Parathyroid adenoma (tissue), 2 donors: ENCODE data around the gene CBLB.
"Not testable (repeated sequence)": the region's sequence is repeated elsewhere in the genome, so short reads cannot be mapped to it uniquely, and the experiment has no call there.

Experiments
- H2AFZ ChIP-seq: fragments of 300-600 bp; sonication (generic); one replicate; pipeline ENCODE4 v1.7.0; 2017; ENCODE audit warnings: antibody characterized with exemption, mild to moderate bottlenecking
- H3K27ac ChIP-seq: fragments of 300-600 bp; sonication (generic); one replicate; pipeline ENCODE4 v1.7.0; 2017
- H3K27me3 ChIP-seq: fragments of 300-600 bp; sonication (generic); one replicate; pipeline ENCODE4 v1.7.0; 2017; ENCODE audit warnings: low read length; ENCODE audit not compliant: control insufficient read depth, insufficient read depth
- H3K36me3 ChIP-seq: fragments of 300-600 bp; sonication (generic); one replicate; pipeline ENCODE4 v1.7.0; 2017; ENCODE audit warnings: low read length; ENCODE audit not compliant: control insufficient read depth, insufficient read depth
- H3K4me1 ChIP-seq: fragments of 300-600 bp; sonication (generic); one replicate; pipeline ENCODE4 v1.7.0; 2017; ENCODE audit warnings: control low read depth
- H3K4me2 ChIP-seq: fragments of 300-600 bp; sonication (generic); one replicate; pipeline ENCODE4 v1.7.0; 2017; ENCODE audit warnings: low read length
- H3K4me3 ChIP-seq: fragments of 300-600 bp; sonication (generic); one replicate; pipeline ENCODE4 v1.7.0; 2017; ENCODE audit warnings: low read depth, low read length
- H3K79me2 ChIP-seq: fragments of 300-600 bp; sonication (generic); one replicate; pipeline ENCODE4 v1.7.0; 2017; ENCODE audit warnings: control low read depth
- H3K9ac ChIP-seq: fragments of 300-600 bp; sonication (generic); one replicate; pipeline ENCODE4 v1.7.0; 2017; ENCODE audit warnings: mild to moderate bottlenecking
- H3K9me3 ChIP-seq: fragments of 300-600 bp; sonication (generic); one replicate; pipeline ENCODE4 v1.7.0; 2017; ENCODE audit warnings: low read length; ENCODE audit not compliant: control insufficient read depth
- TF ChIP-seq, protein P1 (sequence below): fragments of 300-600 bp; sonication (generic); IDR thresholded peaks from one replicate; pipeline ENCODE4 v1.7.0; 2017; ENCODE audit warnings: antibody characterized with exemption, mild to moderate bottlenecking
- donor health status: primary hyperparathyroidism.

CBLB gene

DNA sequence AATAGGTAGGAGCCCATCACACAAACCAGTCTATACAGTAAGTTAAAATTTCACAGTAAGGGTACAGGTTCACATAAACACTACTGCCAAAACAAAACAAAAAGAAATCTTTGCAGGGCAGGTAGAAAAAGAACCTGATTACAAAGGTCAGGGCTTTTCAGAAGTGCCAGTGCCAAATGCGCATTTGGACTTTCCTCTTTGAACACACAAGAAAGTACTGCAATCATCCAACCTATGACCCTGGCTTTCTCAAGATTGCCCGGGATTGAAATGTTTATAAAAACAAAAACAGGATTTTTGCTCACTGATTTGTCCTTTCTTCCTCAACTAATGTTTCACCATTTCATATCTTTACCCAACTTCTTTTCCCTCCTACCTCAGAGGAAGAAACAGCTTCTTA, 47.4 kb downstream of the CBLB start:
- Histone ChIP-seq H3K79me2 (peaks cover 6% of the 10 kb centered on the region), H3K27me3 (no peaks in the 10 kb centered on the region), H3K27ac (no peak overlapping the region), H3K36me3 (no peaks in the 10 kb centered on the region), H2AFZ (no peak overlapping the region), H3K4me2 (no peak overlapping the region), H3K9me3 (no peaks in the 10 kb centered on the region), H3K4me1 (peaks cover 3% of the 10 kb centered on the region), H3K9ac (no peak overlapping the region), H3K4me3 (no peak overlapping the region)
- TF ChIP-seq, protein P1, sequence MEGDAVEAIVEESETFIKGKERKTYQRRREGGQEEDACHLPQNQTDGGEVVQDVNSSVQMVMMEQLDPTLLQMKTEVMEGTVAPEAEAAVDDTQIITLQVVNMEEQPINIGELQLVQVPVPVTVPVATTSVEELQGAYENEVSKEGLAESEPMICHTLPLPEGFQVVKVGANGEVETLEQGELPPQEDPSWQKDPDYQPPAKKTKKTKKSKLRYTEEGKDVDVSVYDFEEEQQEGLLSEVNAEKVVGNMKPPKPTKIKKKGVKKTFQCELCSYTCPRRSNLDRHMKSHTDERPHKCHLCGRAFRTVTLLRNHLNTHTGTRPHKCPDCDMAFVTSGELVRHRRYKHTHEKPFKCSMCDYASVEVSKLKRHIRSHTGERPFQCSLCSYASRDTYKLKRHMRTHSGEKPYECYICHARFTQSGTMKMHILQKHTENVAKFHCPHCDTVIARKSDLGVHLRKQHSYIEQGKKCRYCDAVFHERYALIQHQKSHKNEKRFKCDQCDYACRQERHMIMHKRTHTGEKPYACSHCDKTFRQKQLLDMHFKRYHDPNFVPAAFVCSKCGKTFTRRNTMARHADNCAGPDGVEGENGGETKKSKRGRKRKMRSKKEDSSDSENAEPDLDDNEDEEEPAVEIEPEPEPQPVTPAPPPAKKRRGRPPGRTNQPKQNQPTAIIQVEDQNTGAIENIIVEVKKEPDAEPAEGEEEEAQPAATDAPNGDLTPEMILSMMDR = no peak

DNA sequence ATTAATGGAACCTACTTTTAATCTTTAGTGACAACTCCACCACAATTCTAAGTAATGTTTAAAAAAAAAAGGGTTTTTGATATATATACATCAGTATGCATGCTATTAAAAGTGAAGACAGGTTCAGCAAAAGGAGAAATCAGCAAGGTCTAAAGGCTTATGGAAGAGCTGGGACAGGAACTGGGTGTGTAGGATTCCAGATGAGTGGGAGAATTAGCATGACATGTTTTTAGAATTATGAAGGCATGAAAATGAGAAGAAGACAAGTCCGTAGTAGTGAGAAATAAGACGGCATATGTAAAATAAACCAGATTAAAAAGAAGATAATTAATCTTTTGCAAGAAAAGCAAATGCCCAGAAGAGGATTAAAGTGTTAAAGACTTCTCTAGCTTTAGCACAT, 52.0 kb downstream of the CBLB start:
- H3K36me3 ChIP-seq = no peaks in the 10 kb centered on the region
- no peak overlapping the region for H2AFZ ChIP-seq
- H3K4me1 ChIP-seq = peaks cover 3% of the 10 kb centered on the region
- no peak overlapping the region for H3K27ac ChIP-seq
- no peak overlapping the region for H3K9ac ChIP-seq
- no peak overlapping the region for H3K4me2 ChIP-seq
- H3K27me3 ChIP-seq = no peaks in the 10 kb centered on the region
- no peaks in the 10 kb centered on the region for H3K79me2 ChIP-seq
- no peaks in the 10 kb centered on the region for H3K9me3 ChIP-seq
- TF ChIP-seq, protein P1 = no peak
- H3K4me3 ChIP-seq = no peak overlapping the region

DNA sequence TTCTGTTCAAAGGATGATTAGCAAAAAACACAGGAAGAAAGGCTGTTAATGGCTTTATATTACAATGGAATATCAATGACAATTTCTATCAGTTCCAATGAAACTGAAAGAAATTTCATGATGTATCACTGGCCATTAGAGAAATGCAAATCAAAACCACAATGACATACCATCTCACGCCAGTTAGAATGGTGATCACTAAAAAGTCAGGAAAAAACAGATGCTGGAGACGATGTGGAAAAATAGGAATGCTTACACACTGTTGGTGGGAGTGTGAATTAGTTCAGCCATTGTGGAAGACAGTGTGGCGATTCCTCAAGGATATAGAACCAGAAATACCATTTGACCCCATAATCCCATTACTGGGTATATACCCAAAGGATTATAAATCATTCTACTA, 53.5 kb downstream of the CBLB start:
- not testable (repeated sequence) for H3K9me3 ChIP-seq, H3K27me3 ChIP-seq, H2AFZ ChIP-seq, H3K4me2 ChIP-seq, H3K36me3 ChIP-seq, H3K27ac ChIP-seq, H3K79me2 ChIP-seq, H3K4me3 ChIP-seq, H3K9ac ChIP-seq, H3K4me1 ChIP-seq

DNA sequence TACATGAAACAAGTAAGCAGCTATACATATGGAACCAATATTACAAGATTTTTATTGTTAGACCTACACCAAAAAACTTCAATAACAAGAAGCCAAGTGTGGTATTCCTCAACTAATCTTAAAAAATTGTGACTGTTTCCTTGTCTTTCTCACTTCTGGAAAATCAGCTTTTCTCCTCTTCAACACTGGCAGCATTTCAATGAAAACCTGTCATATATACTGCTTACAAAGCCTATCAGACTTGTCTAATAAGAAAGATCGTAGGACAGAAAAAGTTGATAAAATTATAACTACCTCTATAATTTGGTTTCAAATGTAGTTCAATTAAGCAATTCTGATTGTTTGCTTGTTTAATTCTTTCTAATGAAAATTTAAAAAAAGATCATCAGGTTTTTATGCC, 55.1 kb downstream of the CBLB start:
- no peak overlapping the region for H2AFZ ChIP-seq
- no peaks in the 10 kb centered on the region for H3K36me3 ChIP-seq
- TF ChIP-seq, protein P1 = no peak
- H3K27me3 ChIP-seq = no peaks in the 10 kb centered on the region
- no peak overlapping the region for H3K9ac ChIP-seq
- H3K4me2 ChIP-seq = no peak overlapping the region
- no peaks in the 10 kb centered on the region for H3K79me2 ChIP-seq
- H3K9me3 ChIP-seq = no peaks in the 10 kb centered on the region
- H3K4me3 ChIP-seq = no peak overlapping the region
- H3K27ac ChIP-seq = no peak overlapping the region
- no peaks in the 10 kb centered on the region for H3K4me1 ChIP-seq

DNA sequence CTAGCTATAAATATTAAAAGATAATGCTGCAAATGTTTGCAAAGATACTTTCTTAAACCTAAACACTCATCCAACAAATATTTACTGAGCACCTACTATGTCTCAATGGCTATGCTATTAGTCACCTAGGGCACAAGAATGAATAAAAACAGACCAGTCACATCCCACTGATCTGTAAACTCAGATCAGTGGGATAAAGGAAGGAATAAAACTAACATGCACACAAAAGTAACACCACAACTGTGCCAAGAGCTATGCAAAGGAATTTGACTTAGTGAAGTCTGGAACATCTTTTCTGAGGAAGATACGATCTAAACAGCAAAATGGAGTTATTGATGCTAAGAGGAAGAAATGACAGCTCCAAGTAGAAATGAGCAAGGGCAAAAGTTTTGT, 56.6 kb downstream of the CBLB start:
- H3K4me1 ChIP-seq = no peaks in the 10 kb centered on the region
- TF ChIP-seq, protein P1 = no peak
- H3K4me2 ChIP-seq = no peak overlapping the region
- no peak overlapping the region for H2AFZ ChIP-seq
- no peak overlapping the region for H3K27ac ChIP-seq
- no peak overlapping the region for H3K9ac ChIP-seq
- H3K4me3 ChIP-seq = no peak overlapping the region
- H3K9me3 ChIP-seq = no peaks in the 10 kb centered on the region
- H3K79me2 ChIP-seq = no peaks in the 10 kb centered on the region
- no peaks in the 10 kb centered on the region for H3K27me3 ChIP-seq
- H3K36me3 ChIP-seq = no peaks in the 10 kb centered on the region
